RPMI7951 (cell line): ENCODE data around the gene CCDC170. TPM values are rescaled to one million over a fixed set of nuclear protein-coding genes. Genes with fewer than 3 reads are reported as not detected.
"Not testable (repeated sequence)": the region's sequence is repeated elsewhere in the genome, so short reads cannot be mapped to it uniquely, and the experiment has no call there.

Experiments
- DNase-seq: peaks from one replicate; pipeline ENCODE4 v3.0.0-alpha.2; 2012; ENCODE audit warnings: low read depth
- total RNA-seq: library from RNA; depleted of rRNA; stranded (reverse); fragments of >200 nt; shearing (Covaris generic); gene quantifications from 2 replicates; pipeline ENCODE4 v1.2.3, GENCODE V29; 2014

Gene CCDC170
- total RNA-seq, 1 experiment from 2014 or later: not detected

DNA sequence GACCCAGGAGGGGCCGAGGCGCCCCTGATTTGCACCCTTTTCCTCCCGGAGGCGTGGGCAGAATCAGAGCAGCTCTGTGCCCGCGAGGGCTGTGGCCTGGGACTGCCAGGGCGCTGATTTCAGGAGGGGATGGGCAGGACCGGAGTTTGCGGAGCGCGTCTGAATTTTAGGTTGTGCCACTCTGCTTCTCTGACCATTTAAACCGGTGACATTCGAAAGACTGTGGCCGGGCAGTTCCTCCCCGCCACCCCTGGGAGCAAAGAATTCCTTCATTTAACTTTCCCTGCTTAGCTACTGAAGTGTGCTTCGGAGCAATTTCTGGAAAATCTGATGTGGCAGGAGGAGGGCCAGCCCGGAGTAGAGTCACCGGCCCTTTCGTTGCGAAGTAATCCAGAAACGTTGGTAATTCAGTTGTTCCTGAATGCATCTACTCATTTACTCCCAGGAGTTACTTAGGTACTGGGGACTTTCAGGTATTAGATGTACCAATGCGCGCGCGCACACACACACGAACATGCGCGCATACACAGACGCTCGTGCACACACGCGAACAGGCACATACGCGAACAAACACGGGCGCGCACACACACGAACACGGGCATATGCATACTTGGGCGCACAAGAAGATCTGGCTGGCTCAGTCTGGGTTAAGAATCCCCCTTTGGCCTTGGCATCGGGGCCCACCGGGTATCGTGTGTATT, 568 bp downstream of the CCDC170 start:
- no peak for DNase-seq

DNA sequence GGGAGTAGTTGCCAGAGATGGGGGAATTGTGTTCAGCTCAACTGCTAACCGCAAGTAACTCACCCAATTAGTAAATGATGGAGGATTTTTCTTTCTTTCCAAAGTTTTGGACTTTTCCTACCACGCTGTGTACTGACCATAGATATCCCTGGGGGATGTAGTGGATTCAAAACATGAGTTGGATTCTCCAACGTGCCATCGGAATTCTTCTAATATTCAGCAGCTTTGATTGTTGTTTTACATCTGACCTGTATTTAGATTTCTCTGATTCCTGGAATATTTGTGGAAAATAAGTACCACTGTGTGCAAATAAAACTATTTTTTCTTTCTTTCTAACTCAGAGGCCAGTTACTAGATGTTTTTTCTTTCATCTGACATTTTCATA, 1.1 kb downstream of the CCDC170 start:
- no peak for DNase-seq

DNA sequence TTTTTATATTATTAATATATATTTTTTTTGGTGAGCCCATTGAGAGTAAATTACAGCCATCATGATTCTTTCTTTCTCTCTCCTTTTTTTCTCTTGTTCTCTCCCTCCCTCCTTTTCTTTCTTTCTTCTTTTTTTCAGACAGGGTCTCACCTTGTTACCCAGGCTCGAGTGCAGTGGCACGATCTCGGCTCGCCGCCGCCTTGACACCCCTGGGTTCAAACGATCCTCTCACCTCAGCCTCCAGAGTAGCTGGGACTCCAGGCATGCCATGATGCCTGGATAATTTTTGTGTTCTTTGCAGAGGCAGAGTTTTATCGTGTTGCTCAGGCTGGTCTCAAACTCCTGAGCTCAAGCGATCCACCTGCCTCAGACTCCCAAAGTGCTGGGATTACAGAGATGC, 1.6 kb downstream of the CCDC170 start:
- no peak for DNase-seq

DNA sequence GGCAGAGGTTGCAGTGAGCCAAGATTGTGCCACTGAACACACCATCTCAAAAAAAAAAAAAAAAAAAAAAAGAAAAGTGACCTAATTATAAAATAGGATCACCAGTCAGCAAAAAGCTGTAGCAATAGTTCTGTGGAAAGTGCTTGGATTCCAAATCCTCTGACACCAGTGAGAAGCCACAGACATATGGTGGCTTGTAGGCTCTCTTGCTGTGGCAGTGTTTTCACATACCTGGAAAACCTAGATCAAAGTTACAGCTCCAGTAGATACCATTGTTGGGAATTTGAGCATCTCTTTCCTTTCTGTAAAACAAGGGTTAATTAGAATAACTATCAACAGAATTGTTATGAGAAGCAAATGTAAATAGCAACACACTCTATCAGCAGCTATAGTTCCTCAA, 4.1 kb downstream of the CCDC170 start:
- DNase-seq: no peak

DNA sequence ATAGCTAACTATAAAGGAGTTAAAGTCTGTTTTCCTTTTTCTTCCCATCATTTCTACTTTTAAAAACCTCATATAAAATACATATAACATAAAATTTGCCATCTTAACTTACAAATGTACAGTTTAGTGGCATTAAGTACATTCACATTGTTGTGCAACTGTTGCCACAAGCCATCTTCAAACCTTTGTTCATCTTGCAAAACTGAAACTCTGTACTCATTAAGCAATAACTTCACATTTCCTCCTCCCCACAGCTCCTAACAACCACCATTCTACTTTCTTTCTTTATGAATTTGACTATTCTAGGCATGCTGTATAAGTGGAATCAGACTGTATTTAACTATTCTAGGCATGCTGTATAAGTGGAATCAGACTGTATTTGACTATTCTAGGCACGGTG, 4.5 kb downstream of the CCDC170 start:
- DNase-seq: no peak

DNA sequence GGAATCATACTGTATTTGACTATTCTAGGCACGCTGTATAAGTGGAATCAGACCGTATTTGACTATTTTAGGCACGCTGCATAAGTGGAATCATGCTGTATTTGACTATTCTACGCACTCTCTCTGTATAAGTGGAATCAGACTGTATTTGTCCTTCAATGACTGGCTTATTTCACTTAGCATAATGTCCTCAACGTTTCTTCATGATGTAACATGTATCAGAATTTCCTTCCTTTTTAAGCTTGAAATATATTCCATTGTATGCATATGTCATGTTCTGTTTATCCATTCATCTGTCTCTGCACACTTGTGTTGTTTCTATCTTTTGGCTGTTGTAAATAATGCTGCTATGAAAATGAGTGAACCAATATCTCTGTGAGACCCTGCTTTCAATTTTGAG, 5.7 kb downstream of the CCDC170 start:
- DNase-seq: no peak

DNA sequence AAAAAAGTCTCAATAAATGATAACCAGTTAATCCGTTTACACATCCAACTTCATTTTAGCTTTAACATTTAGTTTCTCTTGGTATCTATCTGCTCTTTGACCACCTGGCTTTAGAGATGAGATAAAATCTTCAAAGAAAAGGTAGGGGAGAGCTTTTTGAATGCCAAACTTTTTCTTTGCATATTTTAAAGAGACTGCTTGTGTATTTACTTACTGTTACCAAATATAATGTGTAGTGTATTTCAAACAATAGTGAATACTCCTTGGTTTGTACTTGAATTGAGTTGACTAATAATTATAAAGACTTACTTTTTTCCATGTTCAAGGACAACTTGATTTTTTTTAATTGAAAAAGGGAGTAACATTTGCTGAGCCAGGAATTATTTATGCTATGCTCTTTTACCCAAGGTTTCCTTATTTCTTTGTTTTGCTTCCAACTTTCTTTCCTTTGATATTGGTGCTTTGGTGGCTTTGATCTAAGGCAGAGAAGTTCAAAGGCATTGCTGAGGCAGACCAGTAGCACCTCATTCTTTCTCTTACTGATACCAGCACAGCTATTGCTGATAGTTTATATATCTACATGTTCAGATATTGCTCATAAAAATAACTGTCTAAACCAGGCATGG, 7.8 kb downstream of the CCDC170 start:
- DNase-seq: no peak

DNA sequence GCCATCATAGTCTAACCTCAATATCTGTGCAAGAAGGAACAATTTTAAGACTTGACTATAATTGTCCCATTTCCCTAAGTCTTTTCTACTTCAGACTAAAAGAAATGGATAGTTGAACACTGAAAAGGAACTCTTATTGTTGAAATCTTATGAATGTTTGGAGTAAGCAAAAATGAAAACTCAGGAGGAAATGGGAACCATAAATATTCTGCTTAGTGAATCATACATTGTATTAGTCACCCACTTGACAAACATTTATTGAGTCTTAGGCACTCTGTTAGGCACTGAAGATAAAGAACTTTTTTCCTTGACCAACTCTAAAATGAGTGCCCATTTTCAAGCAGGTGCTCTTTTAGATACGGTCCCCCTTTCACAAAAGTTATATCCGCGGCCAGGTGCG, 8.7 kb downstream of the CCDC170 start:
- DNase-seq: no peak

DNA sequence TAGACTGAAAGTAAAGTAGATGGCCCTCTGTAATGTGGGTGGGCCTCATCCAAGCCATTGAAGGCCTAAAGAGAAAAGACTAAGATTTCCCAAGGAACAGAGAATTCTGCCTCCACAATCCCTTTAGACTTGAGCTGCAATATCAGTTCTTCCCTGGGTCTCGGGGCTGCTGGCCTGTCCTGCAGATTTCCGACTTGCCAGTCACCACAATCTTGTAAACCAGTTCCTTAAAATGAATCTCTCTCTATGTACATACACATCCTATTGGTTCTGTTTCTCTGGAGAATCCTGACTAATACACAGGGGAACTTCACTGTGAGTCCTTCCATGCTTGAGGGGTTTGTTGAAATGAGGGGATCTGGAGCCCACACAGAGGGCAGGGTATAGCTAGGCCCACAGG, 12.9 kb downstream of the CCDC170 start:
- DNase-seq: no peak

DNA sequence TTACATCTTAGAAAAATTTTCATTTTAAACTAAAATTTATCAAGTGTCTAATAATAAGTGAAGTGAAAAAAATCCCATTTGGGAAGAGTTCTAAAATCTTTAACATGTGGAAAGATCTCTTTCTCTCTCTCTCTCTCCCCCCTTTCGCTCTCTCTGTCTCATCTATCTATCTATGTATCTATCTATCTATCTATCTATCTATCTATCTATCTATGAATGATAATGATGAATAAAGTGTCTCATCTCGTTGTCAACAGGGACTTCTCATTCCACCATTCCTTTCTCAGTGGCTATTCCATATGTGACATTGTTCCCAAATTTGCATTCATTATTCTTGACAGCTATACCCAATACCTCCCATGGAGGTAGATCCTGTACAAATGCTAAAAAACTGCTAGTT, 15.2 kb downstream of the CCDC170 start:
- no peak for DNase-seq

DNA sequence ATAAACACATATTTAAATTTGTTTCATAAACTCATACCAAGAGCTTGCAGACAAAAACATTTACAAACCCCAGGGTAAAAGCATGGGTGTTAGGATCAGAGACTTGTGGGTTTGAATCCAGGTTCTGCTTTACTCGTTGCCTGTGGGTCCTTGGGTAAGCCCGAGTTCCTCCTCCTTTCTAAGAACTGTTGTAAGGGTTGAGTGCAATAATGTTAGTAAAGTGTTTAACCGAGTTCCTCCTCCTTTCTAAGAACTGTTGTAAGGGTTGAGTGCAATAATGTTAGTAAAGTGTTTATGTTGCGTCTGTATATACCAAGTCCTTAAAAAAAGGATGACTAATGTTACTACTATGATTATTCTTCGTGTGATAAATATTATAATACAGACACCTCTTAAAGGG, 18.7 kb downstream of the CCDC170 start:
- DNase-seq: no peak

DNA sequence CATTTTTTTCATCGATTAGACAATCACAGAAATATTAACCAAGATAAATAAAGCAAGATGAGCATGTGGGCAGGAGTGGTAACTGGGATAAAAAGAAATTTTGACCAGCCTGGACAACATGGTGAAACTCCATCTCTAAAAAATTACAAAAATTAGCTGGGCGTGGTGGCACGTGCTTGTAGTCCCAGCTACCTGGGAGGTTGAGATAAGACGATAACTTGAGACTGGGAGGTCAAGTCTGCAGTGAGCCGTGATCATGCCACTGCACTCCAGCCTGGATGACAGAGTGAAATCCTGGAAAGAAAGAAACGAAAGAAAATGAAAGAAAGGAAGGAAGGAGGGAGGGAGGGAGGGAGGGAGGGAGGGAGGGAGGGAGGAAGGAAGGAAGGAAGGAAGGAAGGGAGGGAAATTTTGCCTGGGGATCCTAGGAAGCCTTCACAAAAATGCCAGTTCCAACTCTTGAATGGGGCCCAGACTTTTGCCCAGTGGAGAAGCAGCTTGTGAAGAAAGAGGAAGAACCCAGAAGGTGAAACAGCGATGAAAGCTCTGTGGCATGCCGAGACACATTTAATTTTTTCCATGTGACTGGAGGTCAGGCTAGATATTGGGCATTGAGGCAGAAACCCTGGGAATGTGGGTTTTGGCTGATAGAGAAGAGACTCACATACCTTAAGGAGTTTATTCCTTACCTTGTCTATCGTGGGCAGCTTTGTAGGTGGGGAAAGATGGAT, 20.3 kb downstream of the CCDC170 start:
- no peak for DNase-seq

DNA sequence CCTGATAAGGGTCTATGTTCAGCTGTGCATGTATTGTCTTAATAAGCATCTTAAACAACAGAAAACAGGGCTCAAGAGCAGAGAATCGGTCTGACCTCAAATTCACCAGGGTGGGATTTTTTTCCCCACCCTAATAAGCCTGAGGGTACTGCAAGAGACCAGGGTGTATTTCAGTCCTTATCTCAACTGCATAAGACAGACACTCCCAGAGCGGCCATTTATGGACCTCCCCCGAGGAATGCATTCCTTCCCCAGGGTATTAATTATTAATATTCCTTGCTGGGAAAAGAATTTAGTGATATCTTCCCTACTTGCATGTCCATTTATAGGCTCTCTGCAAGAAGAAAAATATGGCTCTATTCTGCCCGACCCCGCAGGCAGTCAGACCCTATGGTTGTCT, 25.2 kb downstream of the CCDC170 start:
- DNase-seq: not testable (repeated sequence)

DNA sequence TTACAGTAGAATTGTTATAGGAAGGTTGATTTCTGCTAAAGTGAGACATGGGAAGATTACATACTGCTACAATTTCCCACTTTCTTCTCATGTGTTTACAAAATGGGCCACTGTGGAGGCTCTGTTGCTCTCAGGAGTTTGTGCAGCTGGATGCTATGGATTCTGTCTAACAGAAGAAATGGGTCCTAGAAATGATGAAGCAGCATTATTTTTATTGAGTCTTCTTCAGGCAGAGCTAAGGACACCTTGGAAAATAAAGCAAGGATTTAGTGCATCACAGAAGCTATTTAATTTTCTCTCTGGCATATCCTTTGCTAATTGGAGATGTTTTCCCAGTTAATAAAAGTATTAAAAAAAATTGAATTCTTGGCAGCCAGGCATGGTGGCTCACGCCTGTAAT, 29.2 kb downstream of the CCDC170 start:
- DNase-seq: no peak

DNA sequence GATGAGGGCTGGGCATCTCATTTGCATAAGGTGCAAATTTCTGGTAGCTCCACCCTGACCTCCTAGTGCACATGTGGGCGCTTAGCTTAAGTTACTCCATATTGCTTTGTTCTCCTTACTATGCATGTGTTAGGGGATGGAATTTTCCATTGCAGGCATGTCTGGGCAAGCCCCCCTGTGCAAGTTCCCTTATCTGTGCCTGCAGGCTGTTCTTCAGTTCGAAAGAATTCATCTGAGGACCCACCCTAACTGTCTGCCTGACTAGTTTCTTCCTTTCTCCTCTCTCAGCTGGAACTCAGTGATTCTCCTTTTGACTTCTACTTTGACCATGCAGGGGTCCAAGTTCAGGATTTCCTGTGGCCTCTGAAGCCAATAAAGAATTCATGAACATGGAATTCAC, 30.2 kb downstream of the CCDC170 start:
- no peak for DNase-seq

DNA sequence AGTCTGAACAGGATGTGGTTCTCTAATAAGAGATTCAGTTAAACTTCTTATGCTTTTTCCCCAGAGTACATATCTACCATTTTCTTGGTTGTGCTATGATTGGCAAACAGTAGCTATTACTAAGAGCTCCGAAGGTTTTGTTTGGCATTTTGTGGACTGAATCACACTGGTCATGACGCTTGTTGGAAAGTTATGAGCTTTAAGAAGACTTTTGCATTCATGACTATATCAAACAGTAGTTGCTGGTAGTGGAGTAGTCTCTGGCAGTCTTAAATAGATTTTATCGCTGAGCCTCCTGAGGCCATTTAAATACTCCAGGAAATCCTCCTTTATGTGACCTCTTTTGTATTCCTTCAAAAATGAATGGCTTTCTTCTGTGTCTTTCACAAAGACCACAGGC, 40.8 kb downstream of the CCDC170 start:
- no peak for DNase-seq

DNA sequence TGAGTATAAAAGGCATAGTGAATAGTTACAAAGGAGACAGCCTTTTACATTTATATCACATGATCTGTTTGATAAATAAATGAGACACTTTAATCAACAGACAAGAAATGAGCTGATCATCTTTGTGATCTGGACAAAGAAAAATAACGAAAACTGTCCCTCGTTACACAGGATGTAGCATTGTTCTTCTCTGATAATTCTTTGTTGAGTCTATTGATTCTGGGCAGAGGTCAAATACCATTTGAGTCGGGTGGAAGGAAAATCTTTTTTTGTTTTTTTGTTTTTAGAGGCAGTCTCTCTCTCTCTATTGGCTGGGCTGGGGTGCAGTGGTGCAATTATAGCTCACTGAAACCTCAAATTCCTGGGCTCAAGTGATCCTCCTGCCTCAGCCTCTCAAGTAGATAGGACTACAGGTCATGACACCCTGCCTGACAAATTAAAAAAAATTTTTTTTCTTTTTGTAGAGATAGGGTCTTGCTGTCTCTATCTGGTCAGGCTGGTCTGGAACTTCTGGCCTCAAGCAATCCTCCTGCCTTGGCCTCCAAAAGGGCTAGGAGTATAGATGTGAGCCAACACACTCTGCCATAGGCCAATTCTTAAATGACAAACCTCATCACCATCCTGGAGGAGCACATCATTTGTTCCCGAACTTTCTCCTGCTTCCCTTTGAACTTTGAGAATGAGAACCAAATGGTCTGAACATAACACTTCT, 41.8 kb downstream of the CCDC170 start:
- no peak for DNase-seq

DNA sequence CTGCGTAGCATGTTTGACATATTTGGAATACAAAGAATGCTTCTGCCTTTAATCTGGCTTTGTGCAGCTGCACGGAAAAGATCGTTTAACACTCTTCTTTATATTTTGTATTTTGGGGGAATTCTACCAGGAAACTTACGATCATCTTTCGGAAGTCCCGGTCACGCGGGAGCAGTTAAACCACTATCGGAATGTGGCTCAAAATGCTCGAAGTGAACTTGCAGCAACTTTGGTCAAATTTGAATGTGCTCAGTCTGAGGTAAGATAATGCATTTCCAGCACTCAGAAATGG, 42.3 kb downstream of the CCDC170 start:
- DNase-seq: no peak

DNA sequence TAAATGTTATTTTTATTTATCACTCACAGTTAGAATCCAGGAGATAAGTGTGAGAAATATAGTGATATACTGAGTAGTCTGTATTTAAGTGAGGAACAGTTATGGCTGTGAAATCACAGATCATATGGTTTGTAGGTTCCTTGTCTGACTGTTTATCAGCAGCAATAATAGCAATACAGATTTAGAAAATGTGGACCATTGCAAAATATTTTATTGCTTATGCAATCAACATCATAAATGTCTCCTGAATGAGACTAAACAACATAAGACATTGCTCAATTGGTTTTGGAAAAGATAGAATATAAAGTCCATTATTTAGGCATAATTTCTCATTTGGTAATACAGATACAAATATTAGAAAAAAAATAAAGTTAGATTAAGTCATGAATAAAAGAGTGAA, 43.7 kb downstream of the CCDC170 start:
- no peak for DNase-seq

DNA sequence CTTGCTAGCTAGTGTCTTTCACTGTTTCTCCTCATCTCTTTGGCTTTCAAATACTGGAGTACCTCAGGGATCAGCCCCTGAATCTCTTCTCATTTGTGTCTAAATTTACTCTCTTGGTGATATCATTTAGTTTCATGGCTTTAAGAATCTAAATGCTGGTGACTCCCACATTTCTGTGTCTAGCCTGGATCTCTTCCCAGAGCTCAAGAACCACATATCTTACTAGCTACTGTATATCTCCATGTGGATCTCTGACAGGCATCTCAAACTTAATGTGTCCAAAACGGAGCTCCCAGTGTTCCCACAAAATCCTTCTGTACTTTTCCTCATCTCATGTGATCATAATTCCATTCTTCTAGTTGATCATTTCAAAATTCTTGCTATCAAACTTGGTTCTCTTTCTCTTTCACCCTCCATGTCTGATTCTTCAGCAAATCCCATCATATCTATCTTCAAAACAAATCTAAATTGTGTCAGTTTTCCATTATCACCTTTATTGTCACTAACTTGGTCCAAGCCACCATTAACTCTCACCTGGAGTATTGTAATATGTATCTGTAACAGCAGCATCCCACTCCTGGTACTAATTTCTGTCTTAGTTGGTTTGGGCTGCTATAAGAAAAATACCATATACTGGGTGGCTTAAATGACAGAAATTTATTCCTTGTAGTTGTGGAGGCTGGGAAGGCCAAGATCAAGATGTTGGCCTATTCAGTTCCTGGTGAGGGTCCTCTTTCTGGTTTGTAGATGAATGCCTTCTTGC, 45.9 kb downstream of the CCDC170 start:
- DNase-seq: no peak

DNA sequence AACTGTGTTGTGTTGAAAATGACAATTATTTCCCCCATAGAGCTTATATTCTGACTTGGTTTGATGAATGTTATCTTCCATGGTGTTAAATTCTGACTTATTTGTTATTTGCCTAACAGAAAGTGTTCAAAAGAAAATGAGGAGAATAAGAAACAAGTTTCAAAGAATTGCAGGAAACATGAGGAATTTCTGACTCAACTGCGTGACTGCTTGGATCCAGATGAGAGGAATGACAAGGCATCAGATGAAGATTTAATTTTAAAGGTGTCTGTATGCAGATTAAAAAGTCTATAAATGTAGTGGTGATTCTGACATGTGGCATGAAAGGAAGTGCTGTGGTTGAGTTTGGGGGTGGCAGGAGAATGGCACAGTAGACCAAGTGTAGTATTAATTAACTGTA, 50.6 kb downstream of the CCDC170 start:
- DNase-seq: no peak

DNA sequence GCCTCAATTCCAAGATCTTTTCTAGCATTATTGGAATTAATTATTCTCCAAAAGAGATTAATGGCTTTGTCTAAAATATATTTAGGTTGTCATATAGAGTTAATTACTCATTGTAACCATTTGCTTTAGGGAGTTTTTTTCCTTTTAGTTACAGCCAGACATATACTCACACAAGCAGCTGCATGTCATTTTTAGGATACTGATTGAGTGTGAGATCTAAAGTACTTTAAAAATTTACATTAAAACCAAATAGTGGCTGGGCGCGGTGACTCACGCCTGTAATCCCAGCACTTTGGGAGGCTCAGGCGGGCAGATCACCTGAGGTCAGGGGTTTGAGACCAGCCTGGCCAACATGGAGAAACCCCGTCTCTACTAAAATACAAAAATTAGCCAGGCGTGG, 51.1 kb downstream of the CCDC170 start:
- DNase-seq: not testable (repeated sequence)
